SKM-1 treated with dmso at 0.1 percent for 144 hours (cell line): ENCODE measurements around the gene SNRPD2.
A peak's percentile ranks its signal among the peaks of the same experiment; 100 is the strongest.
"Not testable (repeated sequence)": the region's sequence is repeated elsewhere in the genome, so short reads cannot be mapped to it uniquely, and the experiment has no call there.

Source experiments
- DNase-seq: peaks from one replicate; lab custom pipeline; 2025; ENCODE audit not compliant: unreplicated experiment; lab: John Stamatoyannopoulos, UW

Gene SNRPD2

GRCh38 chr19:45705115-45705514, 13.4 kb upstream of the SNRPD2 start:
- no peak for DNase-seq

- no peak for DNase-seq
These were observed 9.9 kb upstream of the SNRPD2 start for GRCh38 chr19:45701676-45702075.

GRCh38 chr19:45693106-45693788, 1.5 kb upstream of the SNRPD2 start:
- no peak for DNase-seq

GRCh38 chr19:45692187-45693105, 693 bp upstream of the SNRPD2 start, which contains the start of gene QPCTL:
Gene QPCTL (plus strand): TSS chr19:45692666. CDS start chr19:45692704, 38 bp downstream.
- peak; percentile 90 for DNase-seq

GRCh38 chr19:45687599-45687998, 4.2 kb downstream of the SNRPD2 start:
- no peak for DNase-seq

- not testable (repeated sequence) for DNase-seq
These were observed 6.7 kb downstream of the SNRPD2 start for GRCh38 chr19:45685045-45685444.

- no peak for DNase-seq
These were observed 8.8 kb downstream of the SNRPD2 start for GRCh38 chr19:45682908-45683307.

- no peak for DNase-seq
These were observed 9.6 kb downstream of the SNRPD2 start for GRCh38 chr19:45682117-45682516.

GRCh38 chr19:45681391-45682015, 10.2 kb downstream of the SNRPD2 start:
- DNase-seq: peak; percentile 38

GRCh38 chr19:45677351-45678230, 14.2 kb downstream of the SNRPD2 start:
- DNase-seq: no peak

GRCh38 chr19:45676851-45677263, 14.9 kb downstream of the SNRPD2 start:
- no peak for DNase-seq

- no peak for DNase-seq
These were observed 16.8 kb downstream of the SNRPD2 start for GRCh38 chr19:45674946-45675345.

GRCh38 chr19:45670670-45671453, 20.9 kb downstream of the SNRPD2 start:
- peak; percentile 48 for DNase-seq

GRCh38 chr19:45668342-45668871, 23.3 kb downstream of the SNRPD2 start:
- no peak for DNase-seq

- DNase-seq: no peak
These were observed 24.0 kb downstream of the SNRPD2 start, which contains the start of gene GIPR for GRCh38 chr19:45667620-45668341. Gene GIPR (plus strand): TSS chr19:45668221. CDS start chr19:45669521, 1,300 bp downstream.

- DNase-seq: no peak
These were observed 27.2 kb downstream of the SNRPD2 start for GRCh38 chr19:45664575-45664974.

GRCh38 chr19:45663800-45664199, 28.0 kb downstream of the SNRPD2 start:
- DNase-seq: no peak

- no peak for DNase-seq
These were observed 31.1 kb downstream of the SNRPD2 start for GRCh38 chr19:45660636-45661035.
